GDM1 (cell line): ENCODE results near the gene TJP3.
"Not testable (repeated sequence)": the region's sequence is repeated elsewhere in the genome, so short reads cannot be mapped to it uniquely, and the experiment has no call there.

ENCODE experiments used
- DNase-seq: peaks from one replicate; lab custom pipeline; 2025; lab: John Stamatoyannopoulos, UW

The TJP3 gene

GRCh38 chr19:3745363-3746045, 37.3 kb downstream of the TJP3 start:
- no peak for DNase-seq

- DNase-seq, result no peak
These were observed 38.3 kb downstream of the TJP3 start for GRCh38 chr19:3746371-3747056.

- DNase-seq, result no peak
These were observed 40.8 kb downstream of the TJP3 start for GRCh38 chr19:3748965-3749364.

GRCh38 chr19:3750211-3750610, 42.0 kb downstream of the TJP3 start:
- DNase-seq, result no peak

GRCh38 chr19:3751236-3751635, 43.1 kb downstream of the TJP3 start:
- no peak for DNase-seq

- no peak for DNase-seq
These were observed 44.3 kb downstream of the TJP3 start for GRCh38 chr19:3752492-3752891.

GRCh38 chr19:3753631-3754410, 45.6 kb downstream of the TJP3 start:
- DNase-seq, result no peak

- not testable (repeated sequence) for DNase-seq
These were observed 49.5 kb downstream of the TJP3 start for GRCh38 chr19:3757705-3758104.

GRCh38 chr19:3758297-3758696, 50.1 kb downstream of the TJP3 start:
- DNase-seq, result not testable (repeated sequence)

- DNase-seq, result no peak
These were observed 51.5 kb downstream of the TJP3 start for GRCh38 chr19:3759482-3760254.

- no peak for DNase-seq
These were observed 52.7 kb downstream of the TJP3 start for GRCh38 chr19:3760871-3761361.

- DNase-seq, result peak; percentile 84
These were observed 53.4 kb downstream of the TJP3 start, which contains the start of gene APBA3 for GRCh38 chr19:3761382-3762129. TSS of gene APBA3 (minus strand) at chr19:3761692. CDS start at chr19:3760264, 1,428 bp downstream.

- no peak for DNase-seq
These were observed 53.9 kb downstream of the TJP3 start for GRCh38 chr19:3762130-3762473.

- DNase-seq, result peak; percentile 99
These were observed 54.6 kb downstream of the TJP3 start, which contains the start of gene MRPL54 for GRCh38 chr19:3762501-3763459. TSS of gene MRPL54 (plus strand) at chr19:3762682. CDS start at chr19:3762701, 19 bp downstream.

- DNase-seq, result no peak
These were observed 56.9 kb downstream of the TJP3 start for GRCh38 chr19:3765121-3765520.

- not testable (repeated sequence) for DNase-seq
These were observed 57.6 kb downstream of the TJP3 start for GRCh38 chr19:3765757-3766156.

GRCh38 chr19:3766520-3766919, 58.3 kb downstream of the TJP3 start:
- DNase-seq, result no peak

GRCh38 chr19:3767050-3767449, 58.9 kb downstream of the TJP3 start:
- no peak for DNase-seq

- no peak for DNase-seq
These were observed 60.0 kb downstream of the TJP3 start for GRCh38 chr19:3768015-3768747.
